Measurements from ENCODE around the gene AEBP1.

Gene AEBP1

DNA sequence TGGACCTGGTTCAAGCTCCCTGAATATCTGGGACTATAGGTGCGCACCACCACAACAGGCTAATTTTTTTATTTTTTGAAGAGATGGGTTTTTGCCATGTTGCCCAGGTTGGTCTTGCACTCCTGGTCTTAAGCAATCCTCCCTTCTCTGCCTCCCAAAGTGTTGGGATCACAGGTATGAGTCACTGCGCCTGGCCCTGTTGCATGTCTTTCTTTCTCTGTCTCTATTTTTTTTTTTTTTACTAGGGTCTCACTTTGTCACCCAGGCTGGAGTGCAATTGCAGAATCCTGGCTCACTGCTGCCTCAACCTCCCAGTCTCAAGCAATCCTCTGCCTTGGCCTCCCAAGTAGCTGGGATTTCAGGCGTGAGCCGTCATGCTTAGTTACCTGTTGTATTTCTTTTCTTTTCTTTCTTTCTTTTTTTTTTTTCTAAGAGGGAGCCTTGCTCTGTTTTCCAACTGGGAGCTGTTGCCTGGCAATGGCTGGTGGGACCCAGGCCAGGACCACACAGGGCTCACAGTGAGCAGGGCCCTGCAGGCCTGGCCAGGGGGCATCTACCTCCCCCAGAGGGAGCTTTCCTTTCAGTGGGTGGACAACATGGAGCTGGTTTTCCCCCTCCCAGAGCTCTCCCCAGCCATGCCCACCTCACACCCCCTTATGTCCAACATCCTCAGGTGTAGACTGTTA is 30.9 kb downstream of the AEBP1 start:
- Histone ChIP-seq H3K4ac (ENCODE audit: low read length) (no peak overlapping the region), H3K4me2 (ENCODE audit: insufficient read depth, low read length, poor library complexity, severe bottlenecking) (no peak overlapping the region), H3K4me1 (ENCODE audit: control insufficient read depth in 2 of 2, insufficient read depth in 1 of 2, low read depth in 1 of 2, low read length in 2 of 2) (no peaks in the 10 kb centered on the region), H3K79me1 (ENCODE audit: low read depth, low read length) (no peaks in the 10 kb centered on the region), H3K18ac (ENCODE audit: low read length) (peak overlapping the region; percentile 37), H3K9ac (ENCODE audit: low read depth, low read length, poor library complexity) (no peak overlapping the region), H3K9me3 (replicated peaks in 1 of 2; ENCODE audit: control insufficient read depth in 2 of 2, insufficient read depth in 1 of 2, low read depth in 1 of 2, low read length in 2 of 2) (no peaks in the 10 kb centered on the region), H2AFZ (ENCODE audit: low read length) (no peak overlapping the region), H2BK15ac (ENCODE audit: low read length) (no peak overlapping the region), H4K91ac (ENCODE audit: low read depth, low read length, poor library complexity) (no peak overlapping the region), H2AK5ac (ENCODE audit: low read depth, low read length) (no peak overlapping the region), H3K23ac (ENCODE audit: low read depth, low read length, poor library complexity) (peak overlapping the region; percentile 61), H3K14ac (ENCODE audit: low read length) (no peak overlapping the region), H3K36me3 (replicated peaks in 1 of 2; ENCODE audit: control insufficient read depth in 2 of 2, insufficient read depth in 2 of 2, low read length in 2 of 2) (no peaks in the 10 kb centered on the region), H2BK5ac (ENCODE audit: low read length) (peak overlapping the region; percentile 72), H4K8ac (ENCODE audit: low read depth, low read length) (no peak overlapping the region), H2BK12ac (ENCODE audit: low read length) (no peak overlapping the region), H2BK120ac (ENCODE audit: low read depth, low read length) (no peak overlapping the region), H3K27me3 (ENCODE audit: control insufficient read depth in 3 of 3, insufficient read depth in 3 of 3, low read depth in 1 of 3, low read length in 3 of 3) (peaks cover 0 to 46% (median 2%) of the 10 kb centered on the region in 3 experiments), H3K27ac (replicated peaks; ENCODE audit: low read length) (no peak overlapping the region), H3K4me3 (ENCODE audit: low read length in 2 of 2) (no peak overlapping the region)
- no CpG with 5 or more reads among the region's 4 CpGs for WGBS, 2 donors (ENCODE audit: extremely low coverage in 2 of 2, insufficient read length in 2 of 2, insufficient replicate concordance in 1 of 2)
- no peak for DNase-seq (ENCODE audit: low spot score)

DNA sequence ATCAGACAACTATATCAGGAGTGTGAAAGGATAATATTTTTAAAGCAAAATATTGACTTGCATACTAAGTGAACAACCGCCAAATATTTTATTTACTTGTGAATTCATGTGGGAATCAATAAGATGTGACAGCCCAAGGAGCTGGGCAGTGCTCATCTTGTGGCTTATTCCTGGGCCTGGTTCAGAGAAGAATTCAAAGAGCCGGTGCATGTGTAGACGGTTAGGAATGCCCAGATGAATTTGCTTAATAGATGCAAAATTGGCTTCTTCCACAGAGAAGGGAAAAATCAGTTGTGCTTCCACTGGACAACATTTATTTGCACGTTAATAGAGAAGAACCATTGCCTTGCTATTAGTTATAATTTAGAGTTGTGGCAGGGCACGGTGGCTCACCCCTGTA is 32.6 kb downstream of the AEBP1 start:
- Histone ChIP-seq H3K27me3 (ENCODE audit: control insufficient read depth in 3 of 3, insufficient read depth in 3 of 3, low read depth in 1 of 3, low read length in 3 of 3) (peaks cover 0 to 54% (median 2%) of the 10 kb centered on the region in 3 experiments), H4K8ac (ENCODE audit: low read depth, low read length) (no peak overlapping the region), H3K79me1 (ENCODE audit: low read depth, low read length) (no peaks in the 10 kb centered on the region), H3K4ac (ENCODE audit: low read length) (no peak overlapping the region), H3K18ac (ENCODE audit: low read length) (no peak overlapping the region), H3K4me3 (ENCODE audit: low read length in 2 of 2) (no peak overlapping the region), H2AK5ac (ENCODE audit: low read depth, low read length) (no peak overlapping the region), H2BK120ac (ENCODE audit: low read depth, low read length) (no peak overlapping the region), H2AFZ (ENCODE audit: low read length) (no peak overlapping the region), H3K9ac (ENCODE audit: low read depth, low read length, poor library complexity) (no peak overlapping the region), H3K14ac (ENCODE audit: low read length) (no peak overlapping the region), H2BK15ac (ENCODE audit: low read length) (no peak overlapping the region), H3K4me1 (ENCODE audit: control insufficient read depth in 2 of 2, insufficient read depth in 1 of 2, low read depth in 1 of 2, low read length in 2 of 2) (peaks cover 0 to 2% of the 10 kb centered on the region in 2 donors), H4K91ac (ENCODE audit: low read depth, low read length, poor library complexity) (no peak overlapping the region), H3K23ac (ENCODE audit: low read depth, low read length, poor library complexity) (no peak overlapping the region), H2BK5ac (ENCODE audit: low read length) (no peak overlapping the region), H3K27ac (replicated peaks; ENCODE audit: low read length) (no peak overlapping the region), H3K9me3 (replicated peaks in 1 of 2; ENCODE audit: control insufficient read depth in 2 of 2, insufficient read depth in 1 of 2, low read depth in 1 of 2, low read length in 2 of 2) (no peaks in the 10 kb centered on the region), H2BK12ac (ENCODE audit: low read length) (no peak overlapping the region), H3K4me2 (ENCODE audit: insufficient read depth, low read length, poor library complexity, severe bottlenecking) (no peak overlapping the region), H3K36me3 (replicated peaks in 1 of 2; ENCODE audit: control insufficient read depth in 2 of 2, insufficient read depth in 2 of 2, low read length in 2 of 2) (no peaks in the 10 kb centered on the region)
- no CpG with 5 or more reads among the region's 5 CpGs for WGBS, 2 donors (ENCODE audit: extremely low coverage in 2 of 2, insufficient read length in 2 of 2, insufficient replicate concordance in 1 of 2)
- no peak for DNase-seq (ENCODE audit: low spot score)

DNA sequence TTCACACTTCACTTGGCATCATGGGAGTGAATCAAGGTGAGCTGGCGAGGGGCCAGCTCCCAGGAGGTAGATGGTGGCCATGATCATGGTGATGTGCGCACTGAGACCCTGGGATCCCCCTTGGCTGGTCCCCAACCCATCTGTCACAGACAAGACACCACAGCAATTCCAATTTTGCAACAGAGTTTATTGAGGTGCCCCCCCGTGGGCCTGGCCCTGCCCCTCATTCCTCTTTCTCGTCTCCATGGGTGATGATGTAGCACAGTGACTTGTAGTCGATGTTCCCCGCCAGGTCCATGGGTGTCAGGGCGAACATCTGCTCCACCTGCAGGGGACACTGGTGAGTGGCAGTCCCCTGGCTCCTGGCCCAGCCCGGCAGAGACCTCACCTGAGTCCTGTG is 34.6 kb downstream of the AEBP1 start:
- Histone ChIP-seq H3K23ac (ENCODE audit: low read depth, low read length, poor library complexity) (no peak overlapping the region), H3K9me3 (replicated peaks in 1 of 2; ENCODE audit: control insufficient read depth in 2 of 2, insufficient read depth in 1 of 2, low read depth in 1 of 2, low read length in 2 of 2) (no peaks in the 10 kb centered on the region), H3K4me2 (ENCODE audit: insufficient read depth, low read length, poor library complexity, severe bottlenecking) (no peak overlapping the region), H3K18ac (ENCODE audit: low read length) (no peak overlapping the region), H2BK12ac (ENCODE audit: low read length) (no peak overlapping the region), H2BK5ac (ENCODE audit: low read length) (no peak overlapping the region), H3K36me3 (replicated peaks in 1 of 2; ENCODE audit: control insufficient read depth in 2 of 2, insufficient read depth in 2 of 2, low read length in 2 of 2) (no peaks in the 10 kb centered on the region), H3K14ac (ENCODE audit: low read length) (no peak overlapping the region), H3K4ac (ENCODE audit: low read length) (no peak overlapping the region), H3K79me1 (ENCODE audit: low read depth, low read length) (no peaks in the 10 kb centered on the region), H2AFZ (ENCODE audit: low read length) (no peak overlapping the region), H3K27ac (replicated peaks; ENCODE audit: low read length) (no peak overlapping the region), H4K8ac (ENCODE audit: low read depth, low read length) (no peak overlapping the region), H2BK120ac (ENCODE audit: low read depth, low read length) (no peak overlapping the region), H3K9ac (ENCODE audit: low read depth, low read length, poor library complexity) (no peak overlapping the region), H3K4me3 (ENCODE audit: low read length in 2 of 2) (no peak overlapping the region), H2BK15ac (ENCODE audit: low read length) (no peak overlapping the region), H2AK5ac (ENCODE audit: low read depth, low read length) (no peak overlapping the region), H3K4me1 (ENCODE audit: control insufficient read depth in 2 of 2, insufficient read depth in 1 of 2, low read depth in 1 of 2, low read length in 2 of 2) (peaks cover 0 to 2% of the 10 kb centered on the region in 2 donors), H3K27me3 (ENCODE audit: control insufficient read depth in 3 of 3, insufficient read depth in 3 of 3, low read depth in 1 of 3, low read length in 3 of 3) (peaks cover 0 to 61% (median 3%) of the 10 kb centered on the region in 3 experiments), H4K91ac (ENCODE audit: low read depth, low read length, poor library complexity) (no peak overlapping the region)
- DNase-seq (ENCODE audit: low spot score), result no peak
- WGBS, 2 donors (ENCODE audit: extremely low coverage in 2 of 2, insufficient read length in 2 of 2, insufficient replicate concordance in 1 of 2), result no CpG with 5 or more reads among the region's 8 CpGs

DNA sequence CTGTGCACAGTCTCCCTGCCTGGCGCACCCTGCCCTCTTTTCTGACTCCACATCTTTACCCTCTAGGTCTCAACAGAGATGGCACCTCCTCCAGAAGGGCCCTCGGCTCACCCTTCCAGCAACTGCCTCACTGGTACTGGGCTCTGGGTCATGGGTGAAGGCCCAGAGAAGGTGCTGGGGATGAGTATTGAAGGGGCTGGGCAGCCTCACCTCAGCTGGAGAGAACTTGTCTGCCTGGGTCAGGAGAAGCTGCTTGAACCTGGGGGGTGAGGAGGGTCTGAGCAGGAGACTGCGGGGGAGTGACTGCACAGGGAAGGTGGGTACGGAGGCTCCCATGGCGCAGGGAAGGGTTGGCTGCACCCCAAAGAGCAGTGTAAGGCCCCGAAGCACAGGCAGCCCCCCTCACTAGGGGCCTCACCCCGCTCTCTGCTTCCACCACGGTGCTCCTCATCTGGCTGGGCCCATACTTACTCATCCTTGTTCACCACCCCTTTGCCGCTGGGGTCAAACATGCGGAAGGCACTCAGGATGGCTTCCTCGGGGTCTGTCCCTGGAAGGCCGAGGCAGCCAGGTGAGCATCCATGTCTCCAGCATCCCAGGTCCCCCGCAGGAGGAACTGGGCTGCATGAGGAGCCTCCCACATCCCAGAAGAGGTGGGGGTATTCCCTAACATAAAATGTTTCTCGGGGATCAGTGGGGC is 35.3 kb downstream of the AEBP1 start:
- Histone ChIP-seq H2AFZ (ENCODE audit: low read length) (no peak overlapping the region), H3K18ac (ENCODE audit: low read length) (peak overlapping the region; percentile 64), H3K9me3 (replicated peaks in 1 of 2; ENCODE audit: control insufficient read depth in 2 of 2, insufficient read depth in 1 of 2, low read depth in 1 of 2, low read length in 2 of 2) (no peaks in the 10 kb centered on the region), H3K4me2 (ENCODE audit: insufficient read depth, low read length, poor library complexity, severe bottlenecking) (no peak overlapping the region), H4K8ac (ENCODE audit: low read depth, low read length) (no peak overlapping the region), H3K9ac (ENCODE audit: low read depth, low read length, poor library complexity) (no peak overlapping the region), H3K14ac (ENCODE audit: low read length) (no peak overlapping the region), H3K23ac (ENCODE audit: low read depth, low read length, poor library complexity) (peak overlapping the region; percentile 65), H3K27ac (replicated peaks; ENCODE audit: low read length) (no peak overlapping the region), H4K91ac (ENCODE audit: low read depth, low read length, poor library complexity) (no peak overlapping the region), H3K4me1 (ENCODE audit: control insufficient read depth in 2 of 2, insufficient read depth in 1 of 2, low read depth in 1 of 2, low read length in 2 of 2) (peaks cover 0 to 2% of the 10 kb centered on the region in 2 donors), H2BK120ac (ENCODE audit: low read depth, low read length) (no peak overlapping the region), H3K27me3 (ENCODE audit: control insufficient read depth in 3 of 3, insufficient read depth in 3 of 3, low read depth in 1 of 3, low read length in 3 of 3) (peaks cover 0 to 62% (median 9%) of the 10 kb centered on the region in 3 experiments), H2BK5ac (ENCODE audit: low read length) (peak overlapping the region; percentile 53), H3K4me3 (ENCODE audit: low read length in 2 of 2) (no peak overlapping the region), H2AK5ac (ENCODE audit: low read depth, low read length) (peak overlapping the region; percentile 70), H3K79me1 (ENCODE audit: low read depth, low read length) (no peaks in the 10 kb centered on the region), H3K36me3 (replicated peaks in 1 of 2; ENCODE audit: control insufficient read depth in 2 of 2, insufficient read depth in 2 of 2, low read length in 2 of 2) (no peaks in the 10 kb centered on the region), H2BK15ac (ENCODE audit: low read length) (no peak overlapping the region), H3K4ac (ENCODE audit: low read length) (no peak overlapping the region), H2BK12ac (ENCODE audit: low read length) (no peak overlapping the region)
- no CpG with 5 or more reads among the region's 14 CpGs for WGBS, 2 donors (ENCODE audit: extremely low coverage in 2 of 2, insufficient read length in 2 of 2, insufficient replicate concordance in 1 of 2)
- DNase-seq (ENCODE audit: low spot score), result no peak
